GM21390 (cell line): ENCODE results near the gene CLK2.

Experiments
- ATAC-seq: cut with Tn5 transposase; IDR thresholded peaks from one replicate; pipeline ENCODE4 v1.9.1; 2021; ENCODE audit not compliant: unreplicated experiment

Gene CLK2

DNA sequence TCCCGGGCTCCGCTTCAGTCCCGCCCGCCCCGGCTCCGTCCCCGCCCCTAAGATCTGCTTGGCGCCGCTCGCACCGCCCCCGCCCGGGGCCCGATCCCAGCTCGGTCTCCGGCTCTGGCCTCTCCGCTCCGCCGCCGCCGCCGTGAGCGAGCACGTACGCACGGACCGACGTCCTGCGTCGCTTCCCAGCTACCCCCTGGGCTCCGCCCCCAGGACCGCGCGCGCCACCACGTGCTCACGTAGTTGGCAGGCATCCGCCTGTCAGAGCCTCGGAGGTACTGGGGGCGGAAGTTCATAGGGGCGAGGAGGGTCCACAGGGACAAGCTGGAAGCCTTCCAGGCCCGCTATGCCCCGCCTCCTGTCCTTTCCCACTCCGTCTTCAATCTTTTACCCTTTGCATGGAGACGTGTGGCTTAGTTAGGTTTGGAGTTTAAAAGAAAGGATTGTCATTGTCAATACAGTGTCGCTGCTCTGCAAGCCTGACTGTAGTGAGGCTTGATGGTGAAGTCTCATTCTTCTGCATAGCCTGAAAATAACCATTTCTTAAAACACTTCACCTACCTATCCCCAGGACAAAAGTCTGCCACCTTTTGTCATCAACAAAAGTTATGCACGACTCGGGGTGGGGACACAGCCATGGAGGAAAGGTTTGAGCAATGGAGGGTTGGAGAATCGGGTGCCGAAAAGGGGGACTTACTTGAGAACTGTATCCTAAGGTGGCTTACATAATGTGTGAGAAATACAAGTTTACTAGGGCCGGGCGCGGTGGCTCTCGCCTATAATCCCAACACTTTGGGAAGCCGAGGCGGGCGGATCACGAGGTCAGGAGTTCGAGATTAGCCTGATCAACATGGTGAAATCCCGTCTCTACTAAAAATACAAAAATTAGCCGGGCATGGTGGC is at the start of gene CLK2:
CLK2 (minus strand) TSS at position 162 of the 903 bp plus-strand sequence. CDS start 2,527 bp downstream, outside the sequence.
- peak; percentile 75 for ATAC-seq

DNA sequence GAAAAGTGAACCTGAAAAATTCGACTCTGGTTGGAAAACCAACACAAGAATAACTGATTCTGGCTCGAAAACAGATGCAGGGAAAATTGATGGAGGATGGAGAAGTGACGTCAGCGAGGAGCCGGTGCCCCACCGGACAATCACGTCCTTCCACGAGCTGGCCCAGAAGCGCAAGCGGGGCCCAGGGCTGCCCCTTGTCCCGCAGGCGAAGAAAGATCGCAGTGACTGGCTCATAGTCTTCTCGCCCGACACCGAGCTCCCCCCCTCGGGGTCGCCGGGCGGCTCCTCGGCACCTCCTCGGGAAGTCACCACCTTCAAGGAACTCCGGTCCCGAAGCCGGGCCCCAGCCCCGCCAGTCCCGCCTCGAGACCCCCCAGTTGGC is 49.3 kb upstream of the CLK2 start:
- ATAC-seq, result no peak

DNA sequence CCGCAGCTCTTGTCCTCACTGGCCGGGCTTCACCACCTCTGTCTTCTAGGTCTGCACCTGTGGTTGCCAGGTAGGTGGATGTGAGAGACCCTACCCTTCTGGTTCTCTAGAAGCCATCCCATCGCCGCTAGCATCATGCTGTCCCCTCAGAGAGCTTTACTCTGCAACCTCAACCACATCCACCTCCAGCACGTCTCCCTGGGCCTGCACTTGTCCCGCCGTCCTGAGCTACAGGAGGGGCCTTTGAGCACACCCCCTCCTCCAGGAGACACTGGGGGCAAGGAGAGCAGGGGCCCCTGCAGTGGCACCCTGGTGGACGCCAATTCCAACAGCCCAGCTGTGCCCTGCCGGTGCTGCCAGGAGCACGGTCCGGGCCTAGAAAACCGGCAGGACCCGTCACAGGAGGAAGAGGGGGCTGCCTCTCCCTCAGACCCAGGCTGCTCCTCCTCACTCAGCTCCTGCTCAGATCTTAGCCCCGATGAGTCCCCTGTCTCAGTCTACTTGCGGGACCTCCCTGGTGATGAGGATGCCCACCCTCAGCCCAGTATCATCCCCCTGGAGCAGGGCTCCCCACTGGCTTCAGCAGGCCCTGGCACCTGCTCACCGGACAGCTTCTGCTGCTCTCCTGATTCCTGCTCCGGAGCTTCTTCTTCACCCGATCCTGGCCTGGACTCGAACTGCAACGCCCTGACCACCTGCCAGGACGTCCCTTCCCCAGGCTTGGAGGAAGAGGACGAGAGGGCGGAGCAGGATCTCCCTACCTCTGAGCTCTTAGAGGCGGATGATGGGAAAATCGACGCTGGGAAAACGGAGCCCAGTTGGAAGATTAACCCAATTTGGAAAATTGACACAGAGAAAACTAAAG is 48.6 kb upstream of the CLK2 start:
- no peak for ATAC-seq

DNA sequence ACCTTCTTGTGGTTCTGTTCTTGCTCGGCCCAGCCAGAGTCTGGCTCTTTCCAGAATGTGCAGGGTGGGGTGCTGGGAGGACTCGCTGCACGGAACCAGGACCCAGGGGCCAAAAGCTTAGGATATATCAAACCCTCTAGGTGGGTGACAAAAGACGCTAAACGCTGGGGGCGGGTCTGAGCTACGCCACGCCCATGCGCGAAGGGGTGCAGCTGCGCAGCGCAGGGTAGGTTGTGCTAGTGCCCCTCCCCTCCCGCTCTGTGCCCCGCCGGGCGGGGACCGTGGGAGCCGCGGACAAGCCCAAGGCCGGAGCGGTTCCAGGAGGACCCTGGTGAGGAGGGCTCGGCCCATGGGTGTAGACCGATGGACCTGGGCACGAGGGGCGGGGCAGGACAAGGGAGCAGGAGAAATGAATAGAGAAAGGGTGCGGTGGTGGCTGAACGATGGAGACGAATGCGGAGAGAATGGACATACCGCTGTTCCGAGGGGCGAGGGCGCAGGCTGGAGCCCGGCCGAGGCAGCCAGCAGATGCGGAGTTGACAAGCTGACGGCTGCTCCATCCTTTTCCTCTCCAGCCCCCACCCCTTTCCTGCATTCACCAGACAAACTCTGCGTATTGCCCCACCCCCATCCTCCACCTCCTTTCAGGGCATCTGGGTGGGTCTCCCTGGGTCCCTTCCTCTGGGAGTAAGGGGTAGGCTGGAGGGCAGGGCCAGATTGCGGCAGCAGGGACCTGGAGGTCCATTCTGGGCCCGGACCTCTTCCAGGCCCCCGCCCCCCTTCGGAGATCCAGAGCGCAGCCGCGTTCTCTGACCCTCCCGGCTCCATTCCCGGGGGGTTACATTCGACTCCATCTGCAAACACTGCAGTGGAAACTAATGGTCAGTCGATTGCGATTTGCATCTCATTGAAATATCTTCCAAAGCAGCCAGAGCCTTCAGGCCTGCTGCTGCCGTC is 47.6 kb upstream of the CLK2 start, which contains the start of gene RUSC1:
RUSC1 (plus strand) TSS at position 234 of the 957 bp plus-strand sequence. CDS start 880 bp downstream, outside the sequence.
- no peak for ATAC-seq

DNA sequence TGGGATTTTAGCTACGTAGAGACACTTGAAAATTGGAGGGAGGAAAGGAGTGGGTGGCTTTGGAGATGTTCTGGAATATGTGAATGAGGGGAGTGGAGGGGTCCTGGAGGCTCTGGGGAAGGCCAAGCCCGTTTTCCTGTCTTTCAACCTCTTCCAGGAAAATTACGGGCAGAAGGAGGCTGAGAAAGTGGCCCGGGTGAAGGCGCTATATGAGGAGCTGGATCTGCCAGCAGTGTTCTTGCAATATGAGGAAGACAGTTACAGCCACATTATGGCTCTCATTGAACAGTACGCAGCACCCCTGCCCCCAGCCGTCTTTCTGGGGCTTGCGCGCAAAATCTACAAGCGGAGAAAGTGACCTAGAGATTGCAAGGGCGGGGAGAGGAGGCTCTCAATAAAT is 46.9 kb upstream of the CLK2 start:
- no peak for ATAC-seq

DNA sequence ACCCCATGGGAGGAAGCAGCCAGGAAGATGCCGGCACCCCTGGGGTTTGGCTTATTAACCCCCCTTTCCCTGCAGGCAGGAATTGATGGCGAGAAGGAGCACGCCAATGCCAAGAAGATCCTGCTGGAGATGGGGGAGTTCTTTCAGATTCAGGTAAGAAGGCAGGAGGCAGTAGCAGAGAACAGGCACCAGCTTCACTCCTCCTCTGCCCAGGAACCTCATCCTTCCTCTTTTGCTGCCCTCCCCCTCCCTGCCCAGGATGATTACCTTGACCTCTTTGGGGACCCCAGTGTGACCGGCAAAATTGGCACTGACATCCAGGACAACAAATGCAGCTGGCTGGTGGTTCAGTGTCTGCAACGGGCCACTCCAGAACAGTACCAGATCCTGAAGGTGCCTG is 46.2 kb upstream of the CLK2 start:
- no peak for ATAC-seq

DNA sequence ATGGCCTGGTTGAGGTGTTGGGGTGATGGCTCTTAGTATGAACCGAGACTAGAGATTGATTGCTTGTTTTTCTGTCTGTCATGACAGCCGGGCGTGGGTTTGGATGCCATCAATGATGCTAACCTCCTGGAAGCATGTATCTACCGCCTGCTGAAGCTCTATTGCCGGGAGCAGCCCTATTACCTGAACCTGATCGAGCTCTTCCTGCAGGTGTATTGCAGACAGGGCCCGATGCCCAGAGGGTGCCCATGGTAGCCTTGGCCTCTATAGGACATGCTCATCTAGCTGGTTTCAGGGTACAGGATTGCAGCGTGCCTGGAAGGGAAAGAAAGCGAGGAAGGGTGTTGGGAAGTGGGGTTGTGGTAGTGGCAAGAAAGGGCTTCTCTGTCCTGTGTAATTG is 44.8 kb upstream of the CLK2 start:
- ATAC-seq, result no peak

DNA sequence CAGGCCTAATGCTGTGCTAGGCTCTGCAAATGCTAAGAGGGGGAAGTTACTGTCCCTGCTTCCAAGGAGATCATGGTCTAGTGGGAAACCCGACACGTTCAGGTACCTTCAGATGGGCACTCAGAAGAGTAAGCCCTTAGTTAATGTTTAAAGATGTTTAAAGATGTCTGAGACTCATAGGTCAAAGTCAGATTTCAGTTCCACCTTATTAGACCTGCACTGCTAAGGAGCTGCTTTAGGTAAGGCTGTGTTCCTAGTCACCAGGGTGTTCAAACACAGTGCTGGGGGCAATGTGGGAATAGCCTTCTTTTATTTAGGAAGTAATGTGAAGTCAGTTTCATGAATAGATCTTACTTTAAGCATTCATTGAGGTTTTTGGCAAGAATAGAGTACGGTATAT is 43.6 kb upstream of the CLK2 start:
- ATAC-seq, result no peak

DNA sequence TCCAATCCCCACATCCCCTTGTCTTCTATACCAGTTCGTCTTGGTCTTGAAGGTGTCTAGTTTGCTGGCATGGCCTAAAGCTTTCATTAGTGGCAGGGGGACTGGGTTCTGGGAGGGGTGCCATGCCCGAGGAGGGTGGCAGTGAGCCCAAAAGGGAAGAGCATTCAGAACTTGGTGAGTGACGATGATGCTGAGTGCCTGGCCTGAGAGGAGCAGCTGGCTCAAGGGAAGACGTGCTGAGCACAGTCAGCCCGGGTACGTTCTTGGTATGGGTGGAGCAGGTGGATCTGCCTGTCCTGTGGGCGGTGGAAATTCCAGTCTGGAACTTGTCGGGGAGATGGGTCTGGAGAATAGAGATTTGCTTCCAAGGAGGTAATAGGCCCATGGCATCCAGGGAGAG is 40.0 kb upstream of the CLK2 start:
- no peak for ATAC-seq

DNA sequence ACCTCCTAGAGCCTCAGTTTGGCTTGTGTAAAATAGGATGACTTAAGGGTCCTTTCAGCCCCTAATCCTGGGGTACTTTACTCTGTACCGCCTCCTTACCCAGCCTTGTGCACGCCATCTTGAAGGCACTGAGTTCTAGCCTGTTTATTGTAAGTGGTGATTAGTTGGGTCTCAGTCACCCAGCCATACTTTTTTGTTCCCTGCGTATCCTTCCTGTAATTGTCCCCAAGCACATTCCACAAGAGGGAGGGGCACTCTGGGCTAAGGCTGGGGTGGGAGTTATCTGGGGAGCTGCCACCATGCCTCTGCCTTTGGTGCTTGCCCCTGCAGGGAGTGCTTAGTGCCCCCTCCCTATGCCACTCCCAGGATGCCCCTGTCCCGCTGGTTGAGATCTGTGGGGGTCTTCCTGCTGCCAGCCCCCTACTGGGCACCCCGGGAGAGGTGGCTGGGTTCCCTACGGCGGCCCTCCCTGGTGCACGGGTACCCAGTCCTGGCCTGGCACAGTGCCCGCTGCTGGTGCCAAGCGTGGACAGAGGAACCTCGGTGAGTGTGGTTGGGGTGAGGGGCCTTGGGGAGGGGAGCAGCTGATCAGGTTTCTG is 36.2 kb upstream of the CLK2 start:
- no peak for ATAC-seq

DNA sequence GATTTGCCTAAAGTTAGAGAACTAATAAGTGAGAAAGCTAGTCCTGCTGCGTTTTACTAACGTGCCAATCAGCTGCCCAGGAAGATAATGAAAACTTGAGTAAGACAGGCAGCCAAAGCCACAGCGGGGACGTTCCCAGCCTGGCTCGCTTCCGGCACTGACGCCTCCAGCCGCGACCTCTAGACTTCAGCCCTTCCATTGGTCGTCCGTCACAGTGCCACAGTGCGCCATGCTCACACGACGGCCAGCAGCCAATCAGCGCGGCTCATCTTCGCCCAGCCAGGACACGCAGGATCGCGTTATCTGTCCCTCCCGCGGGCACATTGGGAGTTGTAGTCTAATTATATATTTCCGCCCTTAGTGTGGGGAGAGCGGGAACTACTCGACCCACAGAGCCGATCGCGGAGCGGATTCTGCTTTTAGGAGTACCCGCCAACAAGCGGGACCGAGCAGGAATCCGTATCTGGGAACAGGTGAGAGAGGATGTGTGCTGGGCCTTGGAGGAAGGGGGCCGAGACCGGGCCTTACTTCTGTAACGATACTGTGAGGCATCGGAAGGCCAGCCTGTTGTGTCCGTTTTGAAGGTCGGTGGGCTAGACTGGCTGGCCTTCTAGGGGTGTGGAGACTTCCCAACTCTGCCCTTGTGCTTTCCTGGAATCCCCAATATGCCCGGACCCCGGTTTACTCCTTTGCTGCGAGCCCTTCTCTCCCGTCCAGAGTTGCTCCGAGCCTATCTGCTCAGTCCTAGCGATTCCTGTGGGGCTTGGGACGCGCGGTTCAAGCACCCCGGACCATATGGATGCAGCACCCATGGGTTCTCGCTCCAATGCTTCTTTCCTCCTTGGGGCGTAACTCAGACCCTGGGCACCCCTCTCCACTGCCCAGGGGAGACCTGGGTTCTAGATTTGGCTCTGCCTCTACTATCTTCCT is 35.5 kb upstream of the CLK2 start, which contains the start of gene FDPS:
FDPS (plus strand) TSS at position 374 of the 930 bp plus-strand sequence. CDS start 924 bp downstream, outside the sequence.
- peak; percentile 94 for ATAC-seq

DNA sequence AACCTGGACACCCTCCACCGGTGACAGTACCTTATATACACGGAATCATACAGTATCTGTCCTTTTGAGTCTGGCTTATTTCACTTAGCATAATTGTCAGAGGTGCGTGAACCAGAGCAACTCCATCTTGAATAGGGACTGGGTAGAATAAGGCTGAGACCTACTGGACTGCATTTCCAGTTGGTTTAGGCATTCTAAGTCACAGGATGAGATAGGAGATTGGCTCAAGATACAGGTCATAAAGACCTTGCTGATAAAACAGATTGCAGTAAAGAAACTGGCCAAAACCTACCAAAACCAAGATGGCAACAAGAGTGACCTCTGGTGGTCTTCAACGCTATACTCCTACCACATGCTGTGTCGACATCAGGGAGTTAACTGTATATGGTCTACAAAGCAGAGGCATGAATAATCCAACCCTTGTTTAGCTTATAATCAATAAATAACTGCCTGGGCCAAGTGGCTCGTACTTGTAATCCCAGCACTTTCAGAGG is 34.0 kb upstream of the CLK2 start:
- no peak for ATAC-seq

DNA sequence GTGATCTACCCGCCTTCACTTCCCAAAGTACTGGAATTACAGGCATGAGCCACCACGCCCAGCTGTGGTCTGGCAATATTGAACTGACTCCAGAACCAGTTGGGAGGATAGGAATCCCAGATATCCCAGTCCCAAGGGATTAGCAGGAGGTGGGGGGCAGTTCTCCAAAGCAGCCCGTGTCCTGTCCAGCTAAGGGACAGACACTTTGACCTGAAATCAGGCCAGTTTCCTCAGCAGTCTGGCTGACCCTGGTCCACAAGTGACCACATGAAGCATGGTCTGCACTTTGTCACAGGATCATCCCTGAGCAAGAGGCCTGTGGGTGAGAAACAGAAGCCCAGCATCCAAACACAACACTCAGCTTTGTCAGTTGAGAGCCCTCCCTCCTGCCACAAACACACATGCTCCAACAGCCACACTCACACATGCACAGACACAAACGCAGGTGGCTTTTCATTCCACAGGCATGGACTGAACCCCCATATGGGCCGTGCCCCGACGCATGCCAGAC is 32.6 kb upstream of the CLK2 start:
- ATAC-seq, result no peak

DNA sequence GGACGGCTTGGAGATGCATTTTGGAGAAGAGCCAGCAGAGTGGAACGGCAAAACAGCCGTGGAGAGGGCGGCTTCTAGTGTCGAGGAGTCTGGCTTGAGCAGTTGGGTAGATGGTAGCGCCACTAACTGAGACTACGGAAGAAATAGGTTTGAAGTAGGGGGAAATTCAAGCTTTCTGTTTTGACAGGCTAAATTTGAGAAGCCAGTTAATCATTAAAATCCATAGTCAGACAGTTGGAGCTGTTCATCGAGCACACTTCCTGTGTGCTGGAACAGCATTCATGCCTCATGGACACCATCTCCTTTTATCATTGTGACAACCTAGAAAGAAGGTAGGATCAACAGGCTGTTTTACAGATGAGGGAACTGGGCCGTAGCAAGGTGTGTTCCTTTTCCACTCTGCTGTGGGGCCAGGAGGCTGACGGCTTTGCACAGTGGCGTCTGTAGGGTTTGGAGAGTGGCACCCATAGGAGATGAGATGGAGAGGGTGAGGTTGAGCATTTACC is 31.3 kb upstream of the CLK2 start:
- ATAC-seq, result no peak

DNA sequence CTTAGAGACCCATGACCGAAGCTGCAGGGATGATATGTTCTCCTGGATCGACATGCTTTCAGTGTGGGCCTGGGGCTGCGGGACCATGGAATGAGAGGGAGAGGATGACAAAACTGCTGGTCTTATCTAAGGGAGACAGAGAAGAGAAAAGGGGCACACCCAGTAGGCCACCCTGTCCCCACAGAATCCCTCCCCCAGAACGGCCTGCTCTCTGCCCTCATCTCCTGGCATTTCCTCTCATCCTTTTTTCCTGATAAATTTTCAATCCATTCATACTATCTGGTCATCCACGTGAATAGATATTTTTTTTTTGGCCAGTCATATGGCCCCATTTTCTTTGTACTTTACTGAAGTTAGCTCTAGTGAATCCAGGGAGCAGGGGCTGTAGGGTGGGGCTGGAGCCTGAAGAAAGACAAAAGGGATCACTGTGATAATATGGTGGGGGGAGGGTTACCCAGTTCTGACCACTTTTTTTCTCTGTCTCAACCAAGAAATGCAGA is 28.1 kb upstream of the CLK2 start, which contains the start of gene PKLR:
PKLR (minus strand) TSS at position 97 of the 500 bp plus-strand sequence; CDS start at position 54, 43 bp downstream.
- no peak for ATAC-seq

DNA sequence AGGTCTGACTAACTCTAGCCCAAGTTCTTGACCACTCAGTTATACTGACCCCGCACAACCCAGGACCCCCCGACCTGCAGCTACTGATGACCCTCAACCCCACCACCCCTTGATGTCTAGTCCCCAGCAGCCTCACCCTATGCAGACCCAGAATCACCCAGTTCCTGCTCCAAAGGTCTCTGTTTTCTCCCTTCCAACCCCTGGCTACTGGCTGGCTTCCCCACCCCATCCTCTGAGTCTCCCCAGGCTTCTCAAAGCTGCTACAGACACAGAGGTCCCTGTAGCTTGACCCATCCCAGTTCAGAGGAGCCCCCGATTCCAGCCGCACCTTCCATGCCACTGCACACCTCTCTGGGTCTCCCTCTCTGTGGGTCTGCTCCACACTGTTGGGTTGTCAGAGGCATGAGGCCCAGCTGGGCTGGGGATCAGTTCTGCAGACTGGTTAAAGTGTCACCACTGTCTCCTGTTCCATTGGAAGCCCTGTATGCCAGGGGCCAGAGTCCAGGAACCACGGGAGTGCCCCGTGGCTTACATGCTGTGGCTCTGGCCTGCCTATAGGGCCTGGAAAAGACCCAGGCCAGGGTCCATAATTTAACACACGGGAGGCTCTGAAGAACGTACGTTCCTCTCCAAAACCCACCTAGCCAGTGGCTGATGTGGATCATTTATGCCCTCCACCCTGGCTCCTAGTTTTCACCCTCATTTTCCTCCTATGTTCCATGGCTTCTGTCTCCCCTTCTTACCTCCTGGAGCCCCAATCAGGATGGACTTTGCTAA is 27.4 kb upstream of the CLK2 start:
- ATAC-seq, result no peak

DNA sequence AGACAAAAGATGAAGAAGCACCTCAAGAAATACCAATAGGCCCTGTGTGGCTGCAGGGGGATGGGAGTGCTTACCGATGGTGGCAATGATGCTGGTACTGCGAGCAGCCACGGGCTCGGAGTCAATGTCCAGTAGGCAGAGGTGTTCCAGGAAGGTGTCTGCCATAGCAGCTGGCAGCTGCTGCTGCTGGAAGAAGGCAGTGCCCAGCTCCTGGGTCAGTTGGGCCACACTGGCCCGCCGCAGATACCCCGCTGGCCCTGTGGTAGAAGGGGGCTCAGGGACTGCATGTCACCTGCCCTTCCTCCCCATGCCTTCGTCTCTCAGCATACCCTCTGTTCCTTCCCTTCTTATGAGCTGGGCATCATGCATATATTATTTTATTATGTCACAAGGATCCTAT is 26.7 kb upstream of the CLK2 start:
- no peak for ATAC-seq
